ENCODE data around the gene MGME1. TPM values are rescaled to one million over a fixed set of nuclear protein-coding genes. Genes with fewer than 3 reads are reported as not detected.

MGME1 gene
- total and polyA plus RNA-seq, 2 of the 13 experiments (the other 11 are each of a cell fraction or from before 2014, with no cell fraction given): 36.7 to 66.6 TPM

DNA sequence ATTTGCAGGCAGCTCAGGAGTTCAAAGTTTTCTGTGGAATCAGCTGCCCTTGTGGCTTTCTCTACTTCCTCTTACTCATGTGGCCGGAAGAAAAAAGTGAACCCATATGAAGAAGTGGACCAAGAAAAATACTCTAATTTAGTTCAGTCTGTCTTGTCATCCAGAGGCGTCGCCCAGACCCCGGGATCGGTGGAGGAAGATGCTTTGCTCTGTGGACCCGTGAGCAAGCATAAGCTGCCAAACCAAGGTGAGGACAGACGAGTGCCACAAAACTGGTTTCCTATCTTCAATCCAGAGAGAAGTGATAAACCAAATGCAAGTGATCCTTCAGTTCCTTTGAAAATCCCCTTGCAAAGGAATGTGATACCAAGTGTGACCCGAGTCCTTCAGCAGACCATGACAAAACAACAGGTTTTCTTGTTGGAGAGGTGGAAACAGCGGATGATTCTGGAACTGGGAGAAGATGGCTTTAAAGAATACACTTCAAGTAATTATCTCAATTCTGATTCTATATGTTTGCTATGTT lies 1.1 kb downstream of the MGME1 start (continued):
- TF ChIP-seq, protein P1, sequence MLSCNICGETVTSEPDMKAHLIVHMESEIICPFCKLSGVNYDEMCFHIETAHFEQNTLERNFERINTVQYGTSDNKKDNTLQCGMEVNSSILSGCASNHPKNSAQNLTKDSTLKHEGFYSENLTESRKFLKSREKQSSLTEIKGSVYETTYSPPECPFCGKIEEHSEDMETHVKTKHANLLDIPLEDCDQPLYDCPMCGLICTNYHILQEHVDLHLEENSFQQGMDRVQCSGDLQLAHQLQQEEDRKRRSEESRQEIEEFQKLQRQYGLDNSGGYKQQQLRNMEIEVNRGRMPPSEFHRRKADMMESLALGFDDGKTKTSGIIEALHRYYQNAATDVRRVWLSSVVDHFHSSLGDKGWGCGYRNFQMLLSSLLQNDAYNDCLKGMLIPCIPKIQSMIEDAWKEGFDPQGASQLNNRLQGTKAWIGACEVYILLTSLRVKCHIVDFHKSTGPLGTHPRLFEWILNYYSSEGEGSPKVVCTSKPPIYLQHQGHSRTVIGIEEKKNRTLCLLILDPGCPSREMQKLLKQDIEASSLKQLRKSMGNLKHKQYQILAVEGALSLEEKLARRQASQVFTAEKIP (CRISPR knock-in tag; IDR thresholded peaks at IDR 0.05; ENCODE audit: borderline replicate concordance): no peak
- TF ChIP-seq MIER3 (CRISPR knock-in tag; IDR thresholded peaks at IDR 0.05; ENCODE audit: borderline replicate concordance) (no peak), ZNF550 (CRISPR knock-in tag; IDR thresholded peaks at IDR 0.05; ENCODE audit: borderline replicate concordance) (no peak), RARG (CRISPR knock-in tag; IDR thresholded peaks at IDR 0.05; ENCODE audit: low read depth) (no peak), KMT2A (CRISPR knock-in tag; IDR thresholded peaks at IDR 0.05) (no peak), SP140L (CRISPR knock-in tag; IDR thresholded peaks at IDR 0.05; ENCODE audit: borderline replicate concordance) (no peak)
- TF ChIP-seq, protein P2, sequence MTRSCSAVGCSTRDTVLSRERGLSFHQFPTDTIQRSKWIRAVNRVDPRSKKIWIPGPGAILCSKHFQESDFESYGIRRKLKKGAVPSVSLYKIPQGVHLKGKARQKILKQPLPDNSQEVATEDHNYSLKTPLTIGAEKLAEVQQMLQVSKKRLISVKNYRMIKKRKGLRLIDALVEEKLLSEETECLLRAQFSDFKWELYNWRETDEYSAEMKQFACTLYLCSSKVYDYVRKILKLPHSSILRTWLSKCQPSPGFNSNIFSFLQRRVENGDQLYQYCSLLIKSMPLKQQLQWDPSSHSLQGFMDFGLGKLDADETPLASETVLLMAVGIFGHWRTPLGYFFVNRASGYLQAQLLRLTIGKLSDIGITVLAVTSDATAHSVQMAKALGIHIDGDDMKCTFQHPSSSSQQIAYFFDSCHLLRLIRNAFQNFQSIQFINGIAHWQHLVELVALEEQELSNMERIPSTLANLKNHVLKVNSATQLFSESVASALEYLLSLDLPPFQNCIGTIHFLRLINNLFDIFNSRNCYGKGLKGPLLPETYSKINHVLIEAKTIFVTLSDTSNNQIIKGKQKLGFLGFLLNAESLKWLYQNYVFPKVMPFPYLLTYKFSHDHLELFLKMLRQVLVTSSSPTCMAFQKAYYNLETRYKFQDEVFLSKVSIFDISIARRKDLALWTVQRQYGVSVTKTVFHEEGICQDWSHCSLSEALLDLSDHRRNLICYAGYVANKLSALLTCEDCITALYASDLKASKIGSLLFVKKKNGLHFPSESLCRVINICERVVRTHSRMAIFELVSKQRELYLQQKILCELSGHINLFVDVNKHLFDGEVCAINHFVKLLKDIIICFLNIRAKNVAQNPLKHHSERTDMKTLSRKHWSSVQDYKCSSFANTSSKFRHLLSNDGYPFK (CRISPR knock-in tag; IDR thresholded peaks at IDR 0.05; ENCODE audit: borderline replicate concordance): no peak

All from HepG2 (cell line).